HG02970 (cell line): ENCODE results near the gene ACMSD.

Experiments used
- ATAC-seq: cut with Tn5 transposase; IDR thresholded peaks from one replicate; pipeline ENCODE4 v1.9.1; 2021; ENCODE audit warnings: mild to moderate bottlenecking, moderate library complexity, moderate number of reproducible peaks; ENCODE audit not compliant: unreplicated experiment, low FRiP score

The ACMSD gene

GRCh38 chr2:134934641-134935040, 96.2 kb downstream of the ACMSD start:
- no peak for ATAC-seq

- no peak for ATAC-seq
Observed at GRCh38 chr2:134936691-134937090, 98.3 kb downstream of the ACMSD start.

GRCh38 chr2:134943540-134943939, 105.1 kb downstream of the ACMSD start:
- no peak for ATAC-seq

GRCh38 chr2:134944975-134945374, 106.6 kb downstream of the ACMSD start:
- no peak for ATAC-seq

- ATAC-seq, result no peak
Observed at GRCh38 chr2:134946073-134946472, 107.7 kb downstream of the ACMSD start.

- ATAC-seq, result no peak
Observed at GRCh38 chr2:134949981-134950708, 111.7 kb downstream of the ACMSD start.

- ATAC-seq, result no peak
Observed at GRCh38 chr2:134950886-134951285, 112.5 kb downstream of the ACMSD start.
